Measurements from ENCODE around the gene PBX3.

GRCh38 chr9:125831054-125831453 lies 83.9 kb downstream of the PBX3 start:
- no peak for TF ChIP-seq POLR2A (IDR thresholded peaks at IDR 0.05)
- TF ChIP-seq CTCF (IDR thresholded peaks at IDR 0.05), result no peak
